HG03432 (cell line): ENCODE data around the gene C1RL.
"Not testable (repeated sequence)": the region's sequence is repeated elsewhere in the genome, so short reads cannot be mapped to it uniquely, and the experiment has no call there.

Source experiments
- ATAC-seq: cut with Tn5 transposase; IDR thresholded peaks from one replicate; pipeline ENCODE4 v1.9.1; 2021; ENCODE audit warnings: mild to moderate bottlenecking, moderate library complexity; ENCODE audit not compliant: unreplicated experiment

Gene C1RL

GRCh38 chr12:7116196-7116595 is 7.2 kb upstream of the C1RL start:
- ATAC-seq, result no peak

DNA sequence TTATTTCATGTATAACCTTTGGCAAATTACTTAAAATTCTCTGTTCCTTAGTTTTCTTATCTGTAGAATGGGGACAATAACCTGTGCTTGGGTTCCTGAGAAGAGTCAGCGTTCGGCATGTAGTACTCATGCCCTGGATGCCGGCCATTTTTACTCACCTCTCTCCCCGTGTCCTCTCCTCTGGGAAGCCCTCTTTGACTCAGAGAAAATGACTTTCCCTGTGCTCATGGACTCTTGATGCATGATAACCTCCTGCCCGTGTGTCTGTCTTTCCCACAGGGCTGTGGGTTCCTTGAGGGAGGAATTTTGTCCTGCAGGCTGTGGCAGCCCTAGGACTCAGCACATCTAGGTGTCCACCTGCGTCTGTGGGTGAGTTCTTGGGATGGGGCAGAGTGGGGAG is 5.8 kb upstream of the C1RL start:
- ATAC-seq, result no peak

DNA sequence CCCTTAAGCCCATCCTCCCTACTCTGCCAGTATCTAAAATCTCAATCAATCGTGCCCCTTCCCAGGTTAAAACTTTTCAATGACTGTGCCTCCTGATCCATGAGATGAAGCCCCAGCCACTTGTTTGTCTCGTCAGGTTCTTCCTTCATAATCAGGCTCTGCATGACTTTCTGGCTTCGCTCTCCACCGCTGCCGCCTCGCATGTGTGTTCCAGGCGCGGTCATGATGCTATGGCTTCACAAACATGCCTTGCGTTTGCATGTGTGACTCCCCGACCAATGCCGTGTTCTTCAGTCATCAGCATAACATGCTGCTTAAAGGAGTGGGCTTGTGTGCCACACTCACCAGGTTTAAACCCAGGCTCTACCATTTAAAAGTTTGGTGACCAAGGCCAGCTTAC is 5.0 kb upstream of the C1RL start:
- ATAC-seq, result no peak

GRCh38 chr12:7113389-7113871 is 4.4 kb upstream of the C1RL start:
- ATAC-seq, result no peak

DNA sequence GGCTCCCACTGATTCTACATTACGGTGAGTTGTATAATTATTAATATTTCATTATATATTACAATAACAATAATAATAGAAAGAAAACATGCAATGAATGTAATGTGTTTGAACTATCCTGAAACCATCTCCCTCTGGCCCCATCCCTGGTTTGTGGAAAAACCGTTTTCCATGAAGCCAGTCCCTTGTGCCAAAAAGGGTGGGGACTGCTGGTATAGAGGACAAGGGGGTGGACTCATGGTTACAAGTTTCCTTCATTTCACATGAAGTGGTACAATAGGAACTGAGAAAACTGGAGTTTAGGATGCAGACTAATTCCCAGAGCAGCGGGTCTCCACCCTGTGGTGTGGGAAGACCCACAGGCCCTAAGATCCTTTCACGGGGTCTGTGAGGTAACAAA is 3.0 kb upstream of the C1RL start:
- no peak for ATAC-seq

DNA sequence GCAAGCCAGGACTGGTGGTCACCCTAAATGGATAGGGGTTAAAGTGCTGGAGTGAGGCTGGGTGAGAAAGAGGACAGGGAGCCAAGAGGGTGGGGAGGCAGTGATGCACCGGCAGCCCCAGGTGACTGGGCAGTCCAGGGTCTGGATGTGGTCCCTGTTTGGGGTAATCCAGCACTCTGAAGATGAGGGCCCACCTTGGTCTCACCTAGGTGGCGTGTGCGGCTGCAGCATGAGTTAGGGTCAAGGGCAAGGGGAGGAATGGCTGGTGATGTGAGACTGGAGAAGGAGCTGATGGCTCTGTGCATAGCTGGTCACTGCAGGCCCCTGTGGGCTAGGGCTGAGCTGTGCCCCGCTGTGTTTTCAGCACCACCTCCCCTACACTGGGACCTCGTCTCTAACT is 1.6 kb upstream of the C1RL start:
- no peak for ATAC-seq

DNA sequence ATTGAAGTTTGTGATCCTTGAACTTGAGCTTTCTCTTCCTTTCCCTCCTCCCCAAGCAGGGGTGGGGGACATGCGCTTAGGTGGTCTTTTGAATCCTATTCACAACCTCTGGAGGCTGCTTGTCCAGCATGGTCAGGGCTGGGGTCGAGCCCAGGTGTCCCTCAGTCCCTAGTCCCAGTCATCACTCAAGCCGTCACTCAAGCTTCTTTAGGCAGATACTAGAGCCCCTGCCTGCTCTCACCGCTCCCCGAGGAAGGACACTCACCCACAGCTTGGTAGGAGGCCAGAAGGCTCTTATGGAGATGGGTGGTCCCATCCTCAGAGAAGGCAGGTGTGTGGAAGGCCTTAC is 532 bp upstream of the C1RL start:
- ATAC-seq, result no peak

- ATAC-seq, result peak; percentile 93
These were observed 815 bp downstream of the C1RL start for GRCh38 chr12:7108003-7108795.

- no peak for ATAC-seq
These were observed 1.4 kb downstream of the C1RL start for GRCh38 chr12:7107636-7108002.

DNA sequence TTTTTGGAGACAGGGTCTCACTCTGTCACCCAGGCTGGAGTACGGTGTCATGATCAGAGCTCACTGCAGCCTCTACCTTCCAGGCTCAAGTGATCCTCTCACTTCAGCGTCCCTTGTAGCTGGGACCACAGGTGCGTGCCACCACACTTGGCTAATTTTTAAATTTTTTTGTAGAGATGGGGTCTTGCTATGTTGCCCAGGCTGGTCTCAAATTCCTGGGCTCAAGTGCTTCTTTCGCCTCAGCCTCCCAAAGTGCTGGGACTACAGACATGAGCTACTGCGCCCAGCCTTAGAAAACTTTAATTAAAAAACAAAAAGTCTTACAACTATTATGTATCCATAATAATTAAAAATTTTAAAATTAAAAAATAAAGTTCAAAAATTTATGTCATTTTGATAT is 1.8 kb downstream of the C1RL start:
- not testable (repeated sequence) for ATAC-seq

DNA sequence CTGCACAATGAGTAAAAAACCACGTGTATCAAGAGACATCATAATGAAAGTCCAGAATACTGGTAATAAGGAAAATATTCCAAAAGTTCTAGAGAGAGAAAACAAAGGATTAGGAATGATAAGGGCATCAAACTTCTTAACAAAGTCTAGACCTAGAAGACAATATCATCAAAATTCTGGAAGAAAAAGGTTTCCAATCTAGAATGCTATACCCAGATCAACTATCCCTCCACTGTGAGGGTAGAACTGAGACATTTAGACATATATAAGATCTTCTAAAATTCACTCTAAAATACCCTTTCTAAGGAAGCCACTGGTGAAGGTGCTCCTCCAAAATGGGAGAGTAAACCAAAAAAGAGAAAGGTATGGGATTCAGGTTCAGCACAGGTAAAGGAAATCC is 2.9 kb downstream of the C1RL start:
- no peak for ATAC-seq

DNA sequence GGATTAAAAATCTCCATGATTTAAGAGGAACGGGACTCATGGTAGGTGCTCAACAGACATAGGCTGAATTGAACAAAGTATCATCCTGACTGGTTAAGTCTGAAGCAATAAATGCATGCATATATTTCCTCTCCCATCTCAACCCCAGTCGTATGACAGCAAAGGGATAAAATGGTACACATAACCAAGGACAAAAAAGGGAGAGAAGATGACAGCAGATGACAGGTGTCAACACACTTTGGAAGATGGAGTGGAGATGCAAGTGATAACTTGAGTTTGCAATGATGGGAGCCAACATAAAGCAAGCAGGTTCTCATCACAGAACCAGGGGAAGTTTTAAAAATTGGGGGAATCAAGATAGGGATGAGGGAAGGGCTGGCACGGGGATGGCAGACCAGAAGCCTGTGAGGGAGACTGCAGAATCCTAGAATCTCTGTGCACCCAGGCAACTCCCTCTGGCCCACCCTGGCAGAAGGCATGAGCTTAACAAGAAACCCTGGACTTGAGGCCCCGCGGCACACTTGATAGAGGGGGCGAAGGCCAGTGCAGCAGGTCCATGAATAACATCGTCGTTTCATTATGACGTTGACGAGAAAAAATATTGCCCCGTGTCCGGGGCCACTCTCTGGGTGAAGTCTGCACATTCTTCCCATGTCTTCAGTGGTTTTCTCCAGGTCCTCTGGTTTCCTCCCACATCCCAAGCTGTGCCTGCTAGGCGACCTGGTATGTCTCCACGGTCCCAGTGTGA is 5.0 kb downstream of the C1RL start:
- no peak for ATAC-seq

- ATAC-seq, result no peak
These were observed 6.4 kb downstream of the C1RL start for GRCh38 chr12:7102582-7102981.

DNA sequence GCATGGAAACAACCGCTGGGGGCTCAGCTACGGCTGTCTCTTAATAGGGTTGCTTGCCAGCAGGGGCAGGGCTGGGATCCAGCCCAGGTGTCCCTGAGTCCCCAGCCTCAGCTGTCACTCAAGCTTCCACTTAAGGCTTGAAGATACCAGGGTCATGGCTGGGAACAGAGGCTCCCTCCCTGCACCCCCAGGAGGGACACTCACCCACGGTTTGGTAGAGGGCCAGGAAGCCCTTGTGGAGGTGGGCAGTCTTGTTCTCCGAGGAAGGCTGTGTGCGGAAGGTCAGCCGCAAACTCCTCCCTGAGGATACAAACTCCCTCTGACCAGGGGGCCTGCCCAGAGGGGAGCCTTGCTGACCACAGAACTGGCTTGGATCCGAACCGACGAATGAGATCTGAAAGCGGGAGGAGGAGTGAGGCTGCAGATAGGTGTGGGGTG is 7.3 kb downstream of the C1RL start:
- no peak for ATAC-seq

GRCh38 chr12:7101047-7101693 is 7.8 kb downstream of the C1RL start:
- ATAC-seq, result no peak

GRCh38 chr12:7100239-7100638 is 8.8 kb downstream of the C1RL start:
- ATAC-seq, result no peak

GRCh38 chr12:7099290-7099996 is 9.6 kb downstream of the C1RL start:
- no peak for ATAC-seq

- no peak for ATAC-seq
These were observed 12.0 kb downstream of the C1RL start for GRCh38 chr12:7096979-7097378.

GRCh38 chr12:7096006-7096932 is 12.7 kb downstream of the C1RL start:
- no peak for ATAC-seq

- no peak for ATAC-seq
These were observed 15.1 kb downstream of the C1RL start for GRCh38 chr12:7093892-7094291.
